Liver (tissue), 9 donors: ENCODE results near the gene RHOU. TPM values are rescaled to one million over a fixed set of nuclear protein-coding genes. Genes with fewer than 3 reads are reported as not detected.

Experiments used
- DNase-seq: peaks from one replicate; pipeline ENCODE4 v3.0.0-alpha.2; 2017; ENCODE audit warnings: low spot score
- H3K27ac ChIP-seq, 2 donors: one replicate each; pipeline ENCODE4 v1.7.0; 2013; ENCODE audit warnings: inconsistent platforms in 2 of 2, low read length in 2 of 2, control low read depth in 1 of 2, low read depth in 1 of 2, mild to moderate bottlenecking in 1 of 2
- H3K27me3 ChIP-seq, 4 donors: one replicate each; pipeline versions ENCODE4 v1.6.1 to v1.7.0; 2013; ENCODE audit warnings: low read length in 3 of 4, inconsistent platforms in 1 of 4, mild to moderate bottlenecking in 1 of 4, moderate library complexity in 1 of 4; ENCODE audit not compliant: control insufficient read depth in 4 of 4, insufficient read depth in 4 of 4
- H3K36me3 ChIP-seq, 4 donors: one replicate each; pipeline versions ENCODE4 v1.6.1 to v1.7.0; 2013; ENCODE audit warnings: low read length in 3 of 4, mild to moderate bottlenecking in 3 of 4, low read depth in 1 of 4, moderate library complexity in 1 of 4; ENCODE audit not compliant: control insufficient read depth in 4 of 4, insufficient read depth in 3 of 4
- H3K4me1 ChIP-seq, 4 donors: one replicate each; pipeline versions ENCODE4 v1.6.1 to v1.7.0; 2013; ENCODE audit warnings: low read length in 3 of 4, mild to moderate bottlenecking in 3 of 4, moderate library complexity in 1 of 4; ENCODE audit not compliant: control insufficient read depth in 4 of 4, insufficient read depth in 4 of 4
- H3K4me3 ChIP-seq, 3 donors: one replicate each; pipeline versions ENCODE4 v1.6.1 to v1.7.0; 2013; ENCODE audit warnings: low read length in 3 of 3, control low read depth in 1 of 3, low read depth in 1 of 3, mild to moderate bottlenecking in 1 of 3
- H3K9ac ChIP-seq, 2 donors: one replicate each; pipeline ENCODE4 v1.7.0; 2013; ENCODE audit warnings: low read length in 2 of 2, mild to moderate bottlenecking in 2 of 2, moderate library complexity in 2 of 2, control low read depth in 1 of 2, low read depth in 1 of 2
- H3K9me3 ChIP-seq, 4 donors: one replicate each; pipeline versions ENCODE4 v1.6.1 to v1.7.0; 2013; ENCODE audit warnings: low read length in 3 of 4; ENCODE audit not compliant: control insufficient read depth in 4 of 4
- ATF3 ChIP-seq: IDR thresholded peaks from 2 replicates; pipeline ENCODE4 v1.6.1; 2016; ENCODE audit warnings: antibody characterized with exemption
- EGR1 ChIP-seq, 2 donors: IDR thresholded peaks; 2 replicates each; pipeline ENCODE4 v1.6.1; 2016 to 2018; ENCODE audit warnings: antibody characterized with exemption in 2 of 2, low read depth in 2 of 2
- FOXA1 ChIP-seq: IDR thresholded peaks from 2 replicates; pipeline ENCODE4 v1.6.1; 2016; ENCODE audit warnings: antibody characterized with exemption
- FOXA2 ChIP-seq: IDR thresholded peaks from 2 replicates; pipeline ENCODE4 v1.6.1; 2016; ENCODE audit warnings: antibody characterized with exemption
- GABPA ChIP-seq, 2 donors: IDR thresholded peaks in 1 of 2; conservative IDR thresholded peaks in 1 of 2; 2 replicates each; pipeline ENCODE4 v1.6.1; 2016; ENCODE audit warnings: antibody characterized with exemption in 2 of 2, mild to moderate bottlenecking in 1 of 2, moderate library complexity in 1 of 2
- HNF4A ChIP-seq, 2 donors: conservative IDR thresholded peaks; 2 replicates each; pipeline ENCODE4 v1.6.1; 2016; ENCODE audit warnings: antibody characterized with exemption in 2 of 2, mild to moderate bottlenecking in 2 of 2
- HNF4G ChIP-seq: IDR thresholded peaks from 2 replicates; pipeline ENCODE4 v1.6.1; 2016; ENCODE audit warnings: antibody characterized with exemption
- JUND ChIP-seq, 2 donors: IDR thresholded peaks; 2 replicates each; pipeline ENCODE4 v1.6.1; 2016; ENCODE audit warnings: antibody characterized with exemption in 2 of 2
- MAX ChIP-seq: IDR thresholded peaks from 2 replicates; pipeline ENCODE4 v1.6.1; 2016; ENCODE audit warnings: antibody characterized with exemption
- NR2F2 ChIP-seq: IDR thresholded peaks from 2 replicates; pipeline ENCODE4 v1.6.1; 2016; ENCODE audit warnings: antibody characterized with exemption
- RAD21 ChIP-seq, 2 donors: IDR thresholded peaks; 2 replicates each; pipeline ENCODE4 v1.6.1; 2016; ENCODE audit warnings: antibody characterized with exemption in 2 of 2, mild to moderate bottlenecking in 2 of 2
- RXRA ChIP-seq, 2 donors: IDR thresholded peaks; 2 replicates each; pipeline ENCODE4 v1.6.1; 2017 to 2018; ENCODE audit warnings: antibody characterized with exemption in 2 of 2, mild to moderate bottlenecking in 1 of 2
- SP1 ChIP-seq: IDR thresholded peaks from 2 replicates; pipeline ENCODE4 v1.6.1; 2018; ENCODE audit warnings: antibody characterized with exemption, mild to moderate bottlenecking
- TAF1 ChIP-seq: conservative IDR thresholded peaks from 2 replicates; pipeline ENCODE4 v1.6.1; 2016; ENCODE audit warnings: antibody characterized with exemption, mild to moderate bottlenecking
- YY1 ChIP-seq: IDR thresholded peaks from 2 replicates; pipeline ENCODE4 v1.6.1; 2016; ENCODE audit warnings: antibody characterized with exemption, mild to moderate bottlenecking
- ZBTB33 ChIP-seq: IDR thresholded peaks from 2 replicates; pipeline ENCODE4 v1.6.1; 2016; ENCODE audit warnings: antibody characterized with exemption
- WGBS: extraction: QIAGEN DNeasy Blood & Tissue Kit; methylation state at CpG from one replicate; pipeline ENCODE4 v1.1.7; 2013; 5-methylcytosine and 5-hydroxymethylcytosine counted together
- polyA plus RNA-seq, 2 donors: library from polyadenylated mRNA; stranded (reverse) in 1 of 2; unstranded in 1 of 2; fragments of 200-250 nt in 1 of 2; fragments of >200 nt in 1 of 2; fragmentation: Nextera tagmentation in 1 of 2; extraction: Ambion mirVana in 1 of 2; gene quantifications; one replicate each; pipeline versions ENCODE4 v1.2.1 to v1.2.3, GENCODE V29; 2013 to 2015
- total RNA-seq, 2 donors: library from RNA; depleted of rRNA; stranded (reverse); fragments of >200 nt; gene quantifications; one replicate each; pipeline ENCODE4 v1.2.3, GENCODE V29; 2014
- TF ChIP-seq, protein P1 (sequence below): fragments of 150-350 bp; IDR thresholded peaks from 2 replicates; pipeline ENCODE4 v1.5.1; 2017; ENCODE audit warnings: improper control_type of control experiment, low read depth, low read length; ENCODE audit not compliant: missing input control
- donor health status: healthy.
- donor health status: healthy.
- donor health status: healthy.
- donor health status: healthy.
- donor health status: healthy.

Gene RHOU
- total and polyA plus RNA-seq, 4 donors, result 6.4 to 12.0 (median 11.6) TPM

GRCh38 chr1:228727681-228728171 lies 7.6 kb upstream of the RHOU start (continued):
- TF ChIP-seq, protein P1, sequence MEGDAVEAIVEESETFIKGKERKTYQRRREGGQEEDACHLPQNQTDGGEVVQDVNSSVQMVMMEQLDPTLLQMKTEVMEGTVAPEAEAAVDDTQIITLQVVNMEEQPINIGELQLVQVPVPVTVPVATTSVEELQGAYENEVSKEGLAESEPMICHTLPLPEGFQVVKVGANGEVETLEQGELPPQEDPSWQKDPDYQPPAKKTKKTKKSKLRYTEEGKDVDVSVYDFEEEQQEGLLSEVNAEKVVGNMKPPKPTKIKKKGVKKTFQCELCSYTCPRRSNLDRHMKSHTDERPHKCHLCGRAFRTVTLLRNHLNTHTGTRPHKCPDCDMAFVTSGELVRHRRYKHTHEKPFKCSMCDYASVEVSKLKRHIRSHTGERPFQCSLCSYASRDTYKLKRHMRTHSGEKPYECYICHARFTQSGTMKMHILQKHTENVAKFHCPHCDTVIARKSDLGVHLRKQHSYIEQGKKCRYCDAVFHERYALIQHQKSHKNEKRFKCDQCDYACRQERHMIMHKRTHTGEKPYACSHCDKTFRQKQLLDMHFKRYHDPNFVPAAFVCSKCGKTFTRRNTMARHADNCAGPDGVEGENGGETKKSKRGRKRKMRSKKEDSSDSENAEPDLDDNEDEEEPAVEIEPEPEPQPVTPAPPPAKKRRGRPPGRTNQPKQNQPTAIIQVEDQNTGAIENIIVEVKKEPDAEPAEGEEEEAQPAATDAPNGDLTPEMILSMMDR, result no peak

GRCh38 chr1:228732426-228732825 lies 2.9 kb upstream of the RHOU start:
- WGBS, result 93% methylated on average over 8 of the region's 8 CpGs
- peaks cover 0 to 8% (median 0%) of the 10 kb centered on the region in 4 donors for H3K4me1 ChIP-seq
- TF ChIP-seq HNF4G (no peak), GABPA (IDR thresholded peaks at IDR 0.05 in 1 of 2, conservative IDR thresholded peaks at IDR 0.05 in 1 of 2) (no peak), FOXA1 (no peak), TAF1 (no peak), ZBTB33 (no peak), MAX (no peak), YY1 (no peak), FOXA2 (no peak), HNF4A (conservative IDR thresholded peaks at IDR 0.05) (no peak), RAD21 (IDR thresholded peaks at IDR 0.05) (no peak), ATF3 (no peak), NR2F2 (no peak), JUND (IDR thresholded peaks at IDR 0.05) (no peak), EGR1 (IDR thresholded peaks at IDR 0.05; ENCODE audit: low read depth in 2 of 2) (no peak), SP1 (no peak)
- TF ChIP-seq, protein P1, result no peak
- no peaks in the 10 kb centered on the region for H3K27me3 ChIP-seq
- no peak overlapping the region for H3K27ac ChIP-seq
- H3K4me3 ChIP-seq, result no peak overlapping the region
- H3K9me3 ChIP-seq, result no peaks in the 10 kb centered on the region
- DNase-seq, result no peak
- H3K9ac ChIP-seq, result no peak overlapping the region
- no peaks in the 10 kb centered on the region for H3K36me3 ChIP-seq

DNA sequence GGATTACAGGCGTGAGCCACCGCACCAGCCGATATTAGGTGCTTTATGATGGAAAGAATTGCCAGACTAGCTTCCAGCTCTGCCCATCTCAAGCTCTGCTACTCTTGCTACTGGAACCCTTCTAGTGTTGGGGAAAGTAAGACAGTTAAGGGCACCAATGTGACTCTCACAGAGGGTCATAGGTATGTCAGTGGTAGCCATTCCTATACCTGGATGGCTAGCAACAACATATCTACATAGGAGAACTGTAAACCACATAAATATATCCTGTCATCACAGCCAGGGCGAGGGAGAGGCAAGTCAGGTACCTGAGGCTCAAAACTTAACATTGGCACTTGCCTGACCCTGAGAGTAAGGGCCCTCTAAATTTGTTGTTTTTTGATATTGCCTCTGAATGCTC lies 1.7 kb upstream of the RHOU start:
- H3K4me3 ChIP-seq, result no peak overlapping the region
- H3K4me1 ChIP-seq, result peaks cover 2 to 18% (median 7%) of the 10 kb centered on the region in 4 donors
- no peaks in the 10 kb centered on the region for H3K9me3 ChIP-seq
- TF ChIP-seq HNF4G (no peak), EGR1 (IDR thresholded peaks at IDR 0.05; ENCODE audit: low read depth in 2 of 2) (no peak), FOXA2 (no peak), MAX (no peak), RXRA (IDR thresholded peaks at IDR 0.05) (no peak), RAD21 (IDR thresholded peaks at IDR 0.05) (no peak), ZBTB33 (no peak), SP1 (no peak)
- TF ChIP-seq, protein P1, result no peak
- DNase-seq, result no peak
- H3K27me3 ChIP-seq, result no peaks in the 10 kb centered on the region
- no peak overlapping the region for H3K27ac ChIP-seq
- WGBS, result 98% methylated on average over 4 of the region's 4 CpGs
- peaks cover 0 to 5% (median 3%) of the 10 kb centered on the region in 4 donors for H3K36me3 ChIP-seq
- H3K9ac ChIP-seq, result no peak overlapping the region
